HUDEP-2 (cell line): ENCODE data around the gene SYNM.

Experiments
- DNase-seq, 76 experiments: peaks; one replicate each; lab custom pipeline; 2025; ENCODE audit not compliant: unreplicated experiment in 76 of 76; lab: John Stamatoyannopoulos, UW

The SYNM gene

DNA sequence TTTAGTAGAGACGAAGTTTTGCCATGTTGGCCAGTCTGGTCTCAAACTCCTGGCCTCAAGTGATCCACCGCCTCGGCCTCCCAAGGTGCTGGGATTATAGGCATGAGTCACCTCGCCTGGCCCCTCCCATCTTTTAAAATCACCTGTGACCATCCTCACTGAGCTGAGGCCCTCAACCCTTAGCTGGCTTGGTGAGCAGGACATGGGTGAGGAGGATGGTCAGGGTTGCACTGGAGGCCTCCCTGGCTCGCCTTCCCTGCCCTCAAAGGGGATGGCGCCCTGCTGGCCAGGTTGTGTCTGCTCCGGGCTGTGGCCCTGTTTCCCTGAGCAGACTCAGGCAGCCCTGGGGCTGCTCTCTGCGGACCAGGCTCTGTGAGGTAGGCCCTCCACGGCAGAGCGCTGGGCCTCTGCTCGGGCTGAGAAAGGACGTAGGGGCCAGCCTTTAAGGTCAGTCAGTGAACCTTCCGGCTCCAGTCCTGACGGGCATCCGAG lies 33.7 kb downstream of the SYNM start:
- no peak for DNase-seq

DNA sequence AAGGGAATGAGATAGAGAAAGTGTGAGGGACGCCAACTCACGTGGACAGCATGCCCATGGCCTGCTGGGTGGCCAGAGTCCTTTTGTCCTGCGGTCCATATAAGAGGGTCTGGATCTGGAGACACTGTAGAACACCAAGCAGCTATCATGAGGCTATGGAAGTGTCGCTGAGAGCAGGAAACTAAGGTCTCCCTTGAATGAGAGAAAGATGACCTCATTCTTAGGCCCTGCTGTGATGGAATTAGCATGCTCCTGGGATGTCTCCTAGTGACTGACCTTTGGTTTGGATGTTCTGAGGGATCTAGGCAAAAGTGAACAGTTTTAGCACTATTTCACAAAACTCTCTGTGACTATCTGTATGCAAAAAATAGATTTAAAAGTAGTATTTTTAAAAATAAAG lies 34.4 kb downstream of the SYNM start:
- no peak for DNase-seq

DNA sequence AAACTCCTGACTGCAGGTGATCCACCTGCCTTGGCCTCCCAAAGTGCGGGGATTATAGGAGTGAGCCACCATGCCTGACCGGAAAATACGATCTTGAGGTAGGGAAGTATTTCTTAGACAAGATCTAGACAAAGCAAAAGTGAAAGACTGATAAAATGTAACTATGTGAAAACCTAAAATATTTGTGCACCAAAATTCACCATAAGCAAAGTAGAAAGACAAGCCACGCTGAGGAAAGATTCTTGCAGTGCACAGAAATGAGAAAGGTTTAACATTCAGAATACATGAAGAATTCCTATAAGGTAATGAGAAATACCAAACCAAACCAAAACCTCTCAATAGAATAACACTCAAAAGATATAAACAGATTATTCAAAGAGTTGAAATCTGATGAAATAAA lies 35.7 kb downstream of the SYNM start:
- DNase-seq, result no peak

DNA sequence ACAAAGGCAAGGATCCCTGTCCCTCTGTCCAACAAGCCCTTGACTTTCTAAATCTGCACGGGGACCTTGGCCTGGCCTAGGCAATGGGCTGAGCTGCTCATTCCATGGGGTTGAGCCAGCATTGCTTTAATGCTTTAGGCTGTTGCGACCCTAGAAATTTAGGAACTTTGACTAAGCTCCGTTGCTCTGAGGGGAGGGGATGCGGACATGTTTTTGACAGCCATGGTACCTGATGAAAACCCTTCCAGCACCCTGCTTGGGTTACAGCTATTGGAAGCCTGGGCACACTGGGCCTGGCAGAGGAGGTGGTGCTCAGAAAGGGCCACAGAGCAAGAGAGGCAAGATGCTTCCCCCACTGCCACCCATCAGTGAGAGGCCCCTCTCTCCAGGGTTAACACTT lies 37.1 kb downstream of the SYNM start:
- DNase-seq, result no peak

DNA sequence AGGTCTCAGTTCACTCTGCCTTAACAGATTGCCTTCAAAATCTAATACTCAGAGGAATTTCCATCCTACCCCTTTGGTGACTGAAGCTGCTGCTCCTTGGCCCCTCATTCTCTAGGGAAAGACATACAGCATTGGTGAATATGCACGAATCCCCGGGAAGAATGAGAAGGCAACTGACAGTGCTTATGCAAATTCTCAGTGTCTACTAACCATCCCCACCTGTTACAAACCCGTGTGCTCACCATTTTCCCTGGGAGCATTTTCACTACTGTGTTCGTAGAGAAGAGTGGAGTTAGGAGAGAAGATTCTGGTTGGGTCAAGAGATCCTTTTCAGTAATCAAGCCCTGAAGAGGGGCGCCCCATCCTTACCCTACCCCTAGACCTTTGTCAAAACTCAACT lies 37.7 kb downstream of the SYNM start:
- no peak for DNase-seq

DNA sequence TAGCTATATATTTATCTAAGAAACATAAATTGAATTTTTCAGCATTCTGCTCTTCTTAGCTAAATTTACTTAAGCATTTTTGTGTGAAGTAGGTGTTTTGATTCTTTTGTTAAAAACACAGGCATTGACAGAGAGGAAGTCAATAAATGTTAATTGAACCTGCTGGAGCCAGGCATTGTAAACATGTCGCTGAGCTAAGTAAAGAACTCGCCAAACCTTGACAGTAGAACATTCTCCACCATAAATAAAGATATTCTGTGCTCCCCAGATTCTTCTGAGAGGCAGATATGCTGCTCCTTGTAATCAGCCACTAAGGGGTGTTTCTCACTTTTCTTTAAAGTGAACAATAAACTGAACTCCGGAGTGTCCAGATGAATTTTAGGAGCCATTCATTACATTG lies 38.4 kb downstream of the SYNM start:
- no peak for DNase-seq

DNA sequence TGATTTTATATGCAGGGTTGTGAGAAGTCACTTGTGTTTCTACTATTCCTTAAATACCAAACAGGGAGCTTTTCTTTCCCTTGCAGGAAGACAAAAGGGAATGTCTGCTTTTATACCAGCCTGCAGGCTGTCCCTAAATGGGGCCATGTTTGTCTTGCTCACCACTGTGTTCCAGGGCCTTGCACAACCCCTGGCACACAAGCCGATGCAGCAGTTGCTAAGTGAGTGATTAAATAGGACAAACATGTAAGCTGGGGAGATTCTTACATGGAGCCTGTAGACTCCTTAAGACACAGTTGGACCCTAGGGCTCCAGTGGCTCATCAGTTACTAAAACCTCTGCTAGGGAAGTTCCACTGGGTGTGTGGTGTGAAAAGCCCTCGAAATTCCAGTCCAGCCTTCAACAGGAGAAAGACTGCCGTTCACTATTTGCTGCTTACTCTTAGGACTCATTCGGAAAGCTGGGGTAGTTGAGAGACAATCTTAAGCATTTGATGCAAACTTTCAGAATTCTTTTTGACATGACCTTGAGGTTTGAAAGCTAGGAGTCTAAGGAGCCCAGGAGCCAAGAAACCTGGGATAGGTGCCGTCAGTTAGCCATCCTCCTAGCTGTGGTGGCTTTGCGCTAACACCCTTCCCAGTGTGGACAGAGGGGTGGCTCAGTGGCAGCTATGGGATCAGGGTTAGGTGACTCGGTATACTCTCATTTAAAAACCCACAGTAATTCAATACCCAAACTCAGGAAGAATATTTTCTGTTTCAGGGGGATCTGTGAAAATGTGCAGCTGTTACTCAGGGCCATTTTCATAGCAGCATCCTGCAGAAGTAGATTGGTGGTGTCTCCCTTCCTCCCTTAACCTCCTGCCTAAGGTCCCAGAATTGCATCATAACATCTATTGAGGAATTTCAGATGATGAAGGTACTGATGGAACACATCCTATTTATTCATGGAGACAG lies 39.1 kb downstream of the SYNM start:
- DNase-seq, result no peak

DNA sequence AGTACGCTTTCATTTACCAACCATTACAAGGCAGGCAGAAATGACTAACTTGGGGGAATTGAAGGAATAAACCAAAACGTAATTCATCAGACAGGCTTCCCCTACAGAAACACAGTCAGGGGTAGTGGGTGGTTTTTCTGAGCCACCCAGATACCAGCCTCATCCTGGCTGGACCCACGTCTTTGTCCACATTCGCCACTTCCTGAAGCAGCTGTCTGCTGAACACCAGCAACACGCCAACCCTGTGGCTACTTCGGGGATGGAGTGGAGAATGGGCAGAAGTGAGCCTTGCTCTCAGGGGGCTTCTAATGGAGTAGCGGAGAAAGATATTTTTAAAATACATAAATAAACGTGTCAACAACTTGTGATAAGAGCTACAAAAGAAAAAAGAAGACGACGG lies 40.1 kb downstream of the SYNM start:
- DNase-seq, result no peak

DNA sequence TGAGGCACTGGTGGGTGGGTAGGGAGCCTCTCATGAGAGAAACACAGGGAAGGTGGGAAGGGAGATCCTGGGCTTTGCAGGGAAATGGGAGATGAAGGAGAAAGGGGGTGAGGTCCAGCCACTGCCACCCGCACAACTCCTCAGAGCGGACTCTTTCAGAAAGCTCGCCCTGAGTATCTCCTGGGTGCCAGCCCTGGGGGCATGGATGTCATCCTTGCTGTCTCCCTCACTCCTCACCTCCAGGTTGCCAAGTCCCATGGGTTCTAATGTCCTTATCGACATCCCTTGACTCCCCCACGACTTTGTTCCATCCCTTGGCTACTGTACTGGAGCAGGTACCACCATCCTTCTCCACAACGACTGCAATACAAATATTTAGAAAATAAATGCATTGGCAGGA lies 40.9 kb downstream of the SYNM start:
- DNase-seq, result no peak

DNA sequence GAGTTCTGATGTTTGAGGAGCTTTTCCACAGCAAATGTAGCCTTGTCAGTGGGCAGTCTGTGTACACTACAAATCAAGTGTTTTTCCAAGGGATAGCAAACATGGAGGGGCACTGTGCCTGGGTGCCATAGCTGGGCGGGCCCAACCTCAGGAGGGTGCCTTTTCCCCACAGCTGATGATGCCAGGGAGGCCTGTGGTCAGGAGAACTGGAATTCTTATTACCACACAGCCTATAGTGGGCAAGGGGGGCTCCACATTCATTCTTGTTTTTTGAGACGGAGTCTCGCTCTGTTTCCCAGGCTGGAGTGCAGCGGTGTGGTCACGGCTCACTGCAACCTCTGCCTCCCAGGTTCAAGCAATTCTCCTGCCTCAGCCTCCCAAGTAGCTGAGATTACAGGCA lies 41.8 kb downstream of the SYNM start:
- no peak for DNase-seq

DNA sequence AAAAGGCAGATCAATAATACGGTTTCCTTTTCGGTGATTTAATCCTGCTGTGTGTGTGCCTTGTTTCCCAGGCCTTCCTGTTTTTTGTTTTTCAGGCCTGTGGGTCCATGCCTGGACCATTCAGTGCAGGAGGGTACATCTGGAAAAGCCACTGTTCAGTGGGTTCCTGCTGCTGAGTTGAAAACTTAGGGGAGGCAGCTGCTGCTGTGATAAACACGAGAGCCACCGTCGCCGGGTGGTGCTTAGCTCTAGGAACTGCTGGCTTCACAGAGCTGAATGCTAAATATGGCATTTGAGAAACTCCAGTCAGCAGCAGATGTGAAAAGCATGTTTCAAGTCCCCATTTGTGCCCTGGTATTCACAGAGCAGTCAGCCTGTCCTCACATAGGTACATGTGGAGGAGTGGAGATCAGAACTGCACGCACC lies 44.0 kb downstream of the SYNM start:
- no peak for DNase-seq

DNA sequence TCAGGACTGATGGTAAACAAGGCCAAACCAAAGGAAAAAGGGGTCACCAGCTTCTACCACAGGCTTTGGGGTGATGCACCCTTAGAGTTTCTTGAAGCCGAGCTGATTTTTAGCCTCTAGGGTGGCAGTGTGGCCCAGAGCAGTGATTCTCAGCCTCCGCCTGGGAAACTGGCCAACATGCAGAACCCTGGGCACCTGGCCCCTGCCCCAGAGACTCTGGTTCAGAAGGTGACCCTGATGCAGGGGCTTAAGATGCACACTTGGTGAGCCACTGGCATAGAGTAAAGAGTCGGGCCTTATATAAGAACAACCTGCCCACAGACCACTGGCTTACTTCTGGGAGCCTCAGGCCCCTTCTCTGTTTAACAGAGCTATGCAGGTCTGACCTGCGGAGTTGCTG lies 44.5 kb downstream of the SYNM start:
- DNase-seq, result no peak

DNA sequence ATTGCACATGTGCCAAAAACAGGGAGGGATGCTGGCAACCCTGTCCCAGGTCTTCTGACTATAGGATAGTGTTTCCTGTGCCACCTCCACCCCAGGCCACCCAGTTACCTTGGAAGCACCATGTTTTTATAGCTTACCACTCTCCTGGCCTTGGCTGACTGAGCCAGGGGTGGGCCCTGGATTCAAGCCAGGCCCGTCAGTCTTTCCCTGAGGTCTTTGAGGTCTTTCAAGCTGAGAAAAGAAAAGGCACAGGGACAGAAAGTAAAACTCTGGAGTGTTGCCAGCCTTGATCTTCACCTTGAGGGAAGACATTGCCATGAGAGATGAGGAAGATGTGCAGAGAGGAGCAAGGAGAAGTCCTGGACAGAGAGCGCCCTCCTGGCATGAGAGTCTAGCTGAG lies 46.3 kb downstream of the SYNM start:
- DNase-seq, result no peak

DNA sequence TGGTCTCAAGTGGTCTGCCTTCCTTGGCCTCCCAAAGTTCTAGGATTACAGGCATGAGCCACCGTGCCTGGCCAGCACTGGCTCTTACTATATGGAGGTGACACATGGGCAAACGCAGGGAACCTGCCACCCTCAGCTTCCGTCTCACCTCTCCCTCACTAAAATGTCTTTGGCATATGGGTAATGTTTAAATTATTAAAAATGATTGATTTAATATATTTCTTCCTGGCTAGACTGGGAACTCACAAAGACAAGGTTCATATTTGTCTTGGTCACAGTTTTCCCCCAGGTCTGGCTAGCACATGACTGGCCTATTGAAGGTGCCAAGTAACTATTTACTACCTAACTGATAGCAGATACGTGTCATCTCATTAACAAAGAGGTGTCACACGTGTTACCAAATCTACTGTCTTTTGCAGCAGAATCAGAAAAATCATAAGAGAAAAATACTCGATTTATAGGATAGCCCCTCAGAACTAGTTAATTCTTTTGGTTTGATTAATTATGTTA lies 48.2 kb downstream of the SYNM start:
- no peak for DNase-seq

DNA sequence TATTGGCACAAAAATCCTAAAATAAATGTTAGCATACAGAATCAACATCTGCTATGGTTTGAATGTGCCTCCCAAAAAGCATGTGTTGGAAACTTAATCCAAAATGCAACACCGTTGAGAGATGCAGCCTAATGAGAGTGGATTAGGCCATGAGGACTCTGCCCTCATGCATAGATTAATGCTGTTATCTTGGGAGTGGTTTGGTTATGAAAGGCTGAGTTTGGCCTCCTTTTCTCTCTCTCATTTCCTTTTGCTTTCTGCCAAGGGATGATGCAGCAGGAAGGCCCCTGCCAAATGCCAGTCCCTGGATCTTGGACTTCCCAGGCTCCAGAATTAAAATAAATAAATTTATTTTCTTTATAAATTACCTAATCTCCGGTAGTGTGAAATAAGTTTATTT lies 49.4 kb downstream of the SYNM start:
- DNase-seq, result peak in 1 of 76 experiments; percentile 5

DNA sequence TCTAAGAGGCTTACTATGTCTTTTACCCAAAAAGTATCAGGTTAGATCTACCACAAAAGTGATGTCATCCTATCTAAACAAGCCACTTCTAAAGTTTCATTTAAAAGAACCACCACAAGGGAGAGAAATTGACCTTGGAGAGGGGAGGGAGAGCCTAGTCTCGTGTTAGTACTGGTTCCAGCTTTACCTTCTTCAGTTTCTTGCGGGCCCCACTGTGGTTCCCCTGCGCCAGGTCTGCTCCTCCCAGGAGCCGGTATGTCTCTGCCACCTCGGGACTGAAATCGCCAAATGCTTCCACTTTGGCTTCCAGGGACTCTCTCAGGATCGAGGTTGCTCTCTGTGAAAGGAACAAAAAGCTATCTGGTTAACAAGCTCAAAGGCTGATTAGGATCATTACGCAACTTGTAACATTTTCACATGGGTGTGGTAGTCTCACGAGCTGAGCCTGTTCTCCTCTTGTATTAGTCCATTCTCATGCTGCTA lies 51.1 kb downstream of the SYNM start:
- DNase-seq, result peak in 3 of 76 experiments; percentile 9 to 16 (median 10)

DNA sequence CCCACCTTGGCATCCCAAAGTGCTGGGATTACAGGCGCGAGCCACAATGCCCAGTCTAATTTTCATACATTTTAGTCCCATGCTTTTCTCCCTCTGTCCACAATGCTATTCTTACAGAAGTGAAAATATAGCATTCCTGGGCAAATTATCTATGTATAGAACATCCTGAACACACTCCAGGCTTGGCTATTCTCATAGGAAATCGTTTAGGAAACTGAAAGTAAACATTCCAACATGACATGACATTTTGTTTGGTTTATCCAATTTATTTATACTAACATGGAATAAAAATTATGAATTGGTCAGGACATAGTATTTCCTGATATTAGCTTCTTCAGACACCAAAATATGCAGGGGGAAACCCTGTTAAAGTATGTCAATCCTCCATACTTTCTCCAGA lies 52.6 kb downstream of the SYNM start:
- no peak for DNase-seq

DNA sequence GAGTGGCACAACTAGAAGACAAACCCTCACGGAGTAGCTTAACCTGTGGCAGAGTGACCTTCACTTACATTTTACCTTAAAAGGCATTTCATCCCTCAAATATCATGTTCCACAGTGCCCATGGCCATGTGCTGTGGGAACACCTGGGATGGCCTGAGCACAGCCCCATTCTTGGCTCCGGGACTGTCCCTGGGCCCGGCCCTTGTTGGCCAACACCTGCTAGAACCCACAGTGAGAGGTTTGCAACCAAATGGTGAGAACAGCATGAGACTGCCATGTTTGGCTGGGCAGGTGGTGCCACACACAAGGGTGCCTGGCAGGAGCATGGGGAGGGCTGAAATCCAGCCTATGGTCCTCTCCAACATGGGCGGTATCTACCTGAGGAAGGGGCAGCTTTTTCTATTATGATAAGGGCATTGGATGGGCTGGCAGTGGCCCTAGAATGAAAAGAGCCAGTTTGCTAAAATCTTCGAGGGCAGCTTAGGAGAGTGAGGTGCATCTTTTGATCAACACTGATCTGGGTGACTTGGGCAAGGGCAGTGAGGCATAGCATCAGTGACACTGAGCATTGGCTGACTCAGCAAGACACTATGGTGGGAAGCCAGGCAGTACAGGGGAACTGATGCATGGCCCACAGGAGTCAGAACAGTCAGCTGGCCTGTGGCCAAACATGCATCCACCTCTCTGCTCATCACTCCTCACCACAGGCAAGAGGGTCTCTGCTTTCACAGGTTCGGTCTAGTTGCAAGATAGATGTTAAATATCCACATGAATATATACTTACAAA lies 53.9 kb downstream of the SYNM start:
- DNase-seq, result no peak

DNA sequence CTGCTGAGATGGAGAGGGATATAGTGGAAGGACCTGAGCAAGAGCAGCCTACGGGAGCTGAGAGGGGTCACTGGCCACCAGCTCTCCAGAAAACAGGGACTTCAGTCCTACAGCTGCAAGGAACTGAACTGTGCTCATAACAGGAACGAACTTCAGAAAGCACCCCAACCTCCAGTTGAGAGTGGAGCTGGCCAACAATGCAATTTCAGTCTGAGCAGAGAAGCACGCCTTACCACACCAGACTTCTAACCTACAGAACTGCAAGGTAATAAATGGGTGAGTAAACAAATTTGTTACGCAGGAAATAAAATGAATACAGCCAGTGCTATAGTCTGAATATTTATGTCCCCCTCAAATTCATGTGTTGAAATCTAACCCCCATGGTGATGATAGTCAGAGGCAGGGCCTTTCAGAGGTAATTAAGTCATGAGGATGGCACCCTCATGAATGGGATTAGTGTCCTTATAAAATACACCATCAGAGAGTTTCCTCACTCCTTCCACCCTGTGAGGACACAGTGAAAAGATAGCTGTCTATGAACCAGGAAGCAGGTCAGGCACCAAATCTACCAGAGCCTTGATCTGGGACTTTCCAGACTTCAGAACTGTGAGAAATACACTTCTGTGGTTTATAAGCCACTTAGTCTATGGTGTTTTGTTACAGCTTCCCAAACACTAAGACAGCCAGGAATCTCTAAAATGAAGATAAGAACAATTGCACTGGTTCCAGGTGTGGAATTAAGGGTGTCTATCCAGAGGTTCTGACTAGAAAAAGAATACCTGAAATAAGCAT lies 58.6 kb downstream of the SYNM start:
- DNase-seq, result no peak

DNA sequence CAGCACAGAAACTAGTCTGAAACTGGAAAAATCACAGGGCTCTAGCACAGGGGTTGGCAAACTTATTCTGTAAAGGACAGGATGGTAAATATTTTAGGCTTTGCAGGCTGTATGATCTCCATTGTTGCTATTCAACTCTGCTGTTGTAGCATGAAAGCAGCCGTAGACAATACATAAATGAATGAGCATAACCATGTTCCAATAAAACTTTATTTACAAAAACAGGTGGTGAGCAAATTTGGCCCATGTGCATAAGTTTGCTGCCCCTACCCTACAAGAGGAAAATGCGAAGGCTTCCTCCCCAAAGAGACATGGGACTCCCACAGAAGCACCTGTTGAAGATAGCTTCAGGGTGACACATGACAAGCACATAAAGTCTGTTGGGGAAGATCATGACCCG lies 59.2 kb downstream of the SYNM start:
- no peak for DNase-seq
